T-cell (primary cell): ENCODE data around the gene CTNNA3. TPM values are rescaled to one million over a fixed set of nuclear protein-coding genes. Genes with fewer than 3 reads are reported as not detected.

Experiments
- ATAC-seq, 4 experiments: fragments of 200-7000 bp in 3 of 4; fragments of 150-1000 bp in 1 of 4; cut with Tn5 transposase; replicated peaks in 1 of 4; 1 replicate in 3 of 4; 2 replicates in 1 of 4; pipeline ENCODE4 v1.10.0; 2021; ENCODE audit warnings: moderate library complexity in 3 of 4, mild to moderate bottlenecking in 2 of 4, moderate number of reproducible peaks in 1 of 4
- CTCF ChIA-PET, 2 donors: fragments of 300-600 bp; sonication (Branson Sonifier 250); formaldehyde crosslinking; loops; one replicate each; lab custom pipeline; 2022; ENCODE audit warnings: antibody characterized with exemption in 2 of 2; lab: Charles Lee
- POLR2A ChIA-PET, 2 donors: fragments of 300-600 bp; sonication (Branson Sonifier 250); formaldehyde crosslinking; loops; one replicate each; lab custom pipeline; 2022; ENCODE audit warnings: antibody characterized with exemption in 2 of 2; lab: Charles Lee
- DNase-seq, 35 experiments: peaks; one replicate each; pipeline versions ENCODE4 v3.0.0 to v3.0.0-alpha.2; 2013 to 2023
- H3K27ac ChIP-seq: one replicate; pipeline ENCODE4 v1.5.1; 2013; ENCODE audit warnings: low read length
- H3K27me3 ChIP-seq, 2 experiments: replicated peaks in 1 of 2; 1 replicate in 1 of 2; 2 replicates in 1 of 2; pipeline versions ENCODE4 v1.6.1 to v1.7.0; 2013; ENCODE audit warnings: low read length in 1 of 2, mixed read lengths in 1 of 2; ENCODE audit not compliant: control insufficient read depth in 2 of 2, insufficient read depth in 2 of 2; ENCODE audit errors: extremely low read depth in 1 of 2
- H3K36me3 ChIP-seq, 2 donors: 1 replicate in 1 of 2; 2 replicates in 1 of 2; pipeline versions ENCODE4 v1.6.1 to v1.7.0; 2013; ENCODE audit warnings: low read length in 1 of 2; ENCODE audit not compliant: control insufficient read depth in 2 of 2, insufficient read depth in 1 of 2; ENCODE audit errors: extremely low read depth in 1 of 2
- H3K4me1 ChIP-seq, 2 experiments: 1 replicate in 1 of 2; 2 replicates in 1 of 2; pipeline versions ENCODE4 v1.6.1 to v1.7.0; 2013; ENCODE audit warnings: low read length in 2 of 2, mixed read lengths in 1 of 2; ENCODE audit not compliant: insufficient read depth in 2 of 2, control insufficient read depth in 1 of 2; ENCODE audit errors: extremely low read depth in 1 of 2
- H3K4me3 ChIP-seq, 2 donors: 1 replicate in 1 of 2; 2 replicates in 1 of 2; pipeline versions ENCODE4 v1.5.1 to v1.7.0; 2013; ENCODE audit warnings: mild to moderate bottlenecking in 2 of 2, low read length in 1 of 2, moderate library complexity in 1 of 2; ENCODE audit not compliant: control insufficient read depth in 1 of 2; ENCODE audit errors: extremely low read depth in 1 of 2
- H3K9me3 ChIP-seq: 2 replicates; pipeline ENCODE4 v1.7.0; 2013
- H3K27ac Mint-ChIP-seq, 2 donors: one replicate each; pipeline ENCODE4 v1.8.0; 2020 to 2021; ENCODE audit warnings: mild to moderate bottlenecking in 2 of 2, mixed read lengths in 2 of 2
- H3K27me3 Mint-ChIP-seq, 2 donors: one replicate each; pipeline ENCODE4 v1.8.0; 2021 to 2022; ENCODE audit warnings: mixed read lengths in 2 of 2
- H3K36me3 Mint-ChIP-seq: one replicate; pipeline ENCODE4 v1.8.0; 2021; ENCODE audit warnings: mixed read lengths
- H3K4me1 Mint-ChIP-seq, 3 donors: one replicate each; pipeline ENCODE4 v1.8.0; 2020 to 2022; ENCODE audit warnings: mixed read lengths in 3 of 3, mild to moderate bottlenecking in 1 of 3
- H3K4me3 Mint-ChIP-seq, 3 donors: one replicate each; pipeline ENCODE4 v1.8.0; 2020 to 2022; ENCODE audit warnings: mild to moderate bottlenecking in 3 of 3, mixed read lengths in 3 of 3, moderate library complexity in 3 of 3
- H3K9me3 Mint-ChIP-seq, 3 donors: one replicate each; pipeline ENCODE4 v1.8.0; 2020 to 2022; ENCODE audit warnings: mixed read lengths in 3 of 3
- WGBS: methylation state at CpG from one replicate; pipeline ENCODE4 v1.1.5; 2013; ENCODE audit warnings: missing lambda C conversion rate; ENCODE audit not compliant: insufficient coverage; 5-methylcytosine and 5-hydroxymethylcytosine counted together
- total RNA-seq, 35 experiments: library from RNA in 6 of 35; stranded (reverse) in 6 of 35; fragments of 120-200 nt in 1 of 35; gene quantifications; one replicate each; pipeline versions ENCODE4 v1.2.1 to v1.2.4 and lab custom pipeline; 2013 to 2026

The CTNNA3 gene
- total RNA-seq, 5 donors from 2014 or later (not counting 1 experiment from before 2014, with no cell fraction given): 0.88 TPM; not detected in 4

DNA sequence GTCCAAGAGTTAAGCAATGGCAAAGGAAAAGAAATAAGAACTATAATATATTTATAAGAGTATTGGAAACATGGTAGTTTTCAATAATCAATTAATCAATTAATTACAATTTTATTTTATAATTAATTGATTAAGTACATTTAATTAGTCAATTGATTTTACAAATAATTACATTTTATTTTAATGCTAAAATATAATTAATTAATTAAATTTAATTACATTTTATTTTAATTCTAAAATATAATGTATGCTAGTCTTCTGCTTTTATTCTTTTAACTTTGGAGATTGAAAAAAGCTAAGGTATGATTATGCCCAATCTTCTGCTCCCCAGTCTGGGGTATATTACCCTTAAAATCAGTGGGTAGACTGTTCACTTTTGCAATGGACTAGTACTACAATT is 1456.9 kb downstream of the CTNNA3 start:
- Mint-ChIP-seq H3K27me3 (no peaks in the 10 kb centered on the region), H3K27ac (no peak overlapping the region)
- no peak for ATAC-seq

GRCh38 chr10:66238343-66238742 is 1457.7 kb downstream of the CTNNA3 start:
- Histone ChIP-seq H3K27ac (no peak overlapping the region), H3K9me3 (no peaks in the 10 kb centered on the region), H3K4me3 (no peak overlapping the region), H3K4me1 (no peaks in the 10 kb centered on the region), H3K27me3 (no peaks in the 10 kb centered on the region), H3K36me3 (no peaks in the 10 kb centered on the region)
- Mint-ChIP-seq H3K27ac (no peak overlapping the region), H3K36me3 (no peaks in the 10 kb centered on the region), H3K4me1 (no peaks in the 10 kb centered on the region), H3K27me3 (no peaks in the 10 kb centered on the region), H3K4me3 (no peak overlapping the region), H3K9me3 (peaks cover 0 to 2% (median 0%) of the 10 kb centered on the region in 3 donors)
- WGBS: no CpG with 5 or more reads among the region's 2 CpGs
- ChIA-PET CTCF (no interaction called here), POLR2A (no interaction called here)
- ATAC-seq (no peak), DNase-seq (no peak)

More for the DNA sequence above, 1456.9 kb downstream of the CTNNA3 start:
- Histone ChIP-seq H3K36me3 (no peaks in the 10 kb centered on the region), H3K4me3 (no peak overlapping the region), H3K27ac (no peak overlapping the region), H3K4me1 (no peaks in the 10 kb centered on the region), H3K27me3 (no peaks in the 10 kb centered on the region), H3K9me3 (no peaks in the 10 kb centered on the region)
- H3K36me3 Mint-ChIP-seq: no peaks in the 10 kb centered on the region
- H3K4me3 Mint-ChIP-seq: no peak overlapping the region
- ChIA-PET POLR2A (no interaction called here), CTCF (no interaction called here)
- DNase-seq: no peak
- peaks cover 0 to 2% (median 2%) of the 10 kb centered on the region in 3 donors for H3K9me3 Mint-ChIP-seq
- no peaks in the 10 kb centered on the region for H3K4me1 Mint-ChIP-seq

DNA sequence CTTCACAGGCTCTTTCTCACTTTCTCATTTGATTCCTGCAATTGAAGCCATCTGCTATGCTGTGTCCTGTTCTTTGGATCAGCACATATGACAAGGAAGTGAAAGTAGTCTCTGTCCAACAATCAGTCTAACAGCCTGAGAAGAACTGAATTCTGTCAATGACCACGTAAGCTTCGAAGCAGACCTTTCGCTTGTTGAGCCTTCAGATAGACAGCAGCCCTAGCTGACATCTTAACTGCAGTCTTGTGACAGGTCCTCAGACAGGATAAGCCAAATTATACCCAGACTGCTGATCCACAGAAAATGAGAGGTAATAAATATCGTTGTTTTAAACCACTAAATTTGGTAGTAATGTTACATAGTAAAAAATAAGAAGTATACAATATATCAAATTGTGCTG is 1461.1 kb downstream of the CTNNA3 start:
- Mint-ChIP-seq H3K27ac (no peak overlapping the region), H3K36me3 (no peaks in the 10 kb centered on the region), H3K9me3 (peaks cover 2 to 10% (median 7%) of the 10 kb centered on the region in 3 donors), H3K4me1 (no peaks in the 10 kb centered on the region), H3K4me3 (no peak overlapping the region), H3K27me3 (no peaks in the 10 kb centered on the region)
- POLR2A ChIA-PET: interaction anchor here in 1 of 2 donors (0.6 kb wide), 1 partner anchor 160 kb away, joined by 3 read pairs; no protein-coding TSS in a partner anchor
- H3K36me3 ChIP-seq: no peaks in the 10 kb centered on the region
- H3K27me3 ChIP-seq: no peaks in the 10 kb centered on the region
- DNase-seq (no peak), ATAC-seq (no peak)
- H3K4me1 ChIP-seq: no peaks in the 10 kb centered on the region
- no peak overlapping the region for H3K4me3 ChIP-seq
- no peaks in the 10 kb centered on the region for H3K9me3 ChIP-seq
- CTCF ChIA-PET: no interaction called here
- H3K27ac ChIP-seq: no peak overlapping the region
- WGBS: 85% methylated on average over 3 of the region's 4 CpGs

DNA sequence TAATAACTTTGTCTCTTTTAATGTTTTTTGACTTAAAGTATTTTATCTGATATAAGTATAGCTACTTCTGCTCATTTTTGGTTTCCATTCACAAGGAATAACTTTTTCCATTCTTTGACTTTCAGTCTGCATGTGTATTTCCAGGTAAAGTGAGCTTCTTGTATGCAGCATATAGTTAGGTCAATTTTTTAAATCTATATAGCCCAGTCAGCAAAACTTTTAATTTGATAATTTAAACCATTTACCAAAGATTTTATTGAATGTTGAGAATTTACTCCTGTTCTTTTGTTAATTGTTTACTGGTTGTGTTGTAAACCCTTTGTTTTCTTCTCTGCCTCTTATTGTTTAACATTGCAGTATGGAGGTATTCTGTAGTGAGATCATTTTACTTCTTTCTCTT is 1467.1 kb downstream of the CTNNA3 start:
- Histone ChIP-seq H3K9me3 (peaks cover 2% of the 10 kb centered on the region), H3K4me1 (no peaks in the 10 kb centered on the region), H3K27ac (no peak overlapping the region), H3K36me3 (no peaks in the 10 kb centered on the region), H3K27me3 (no peaks in the 10 kb centered on the region), H3K4me3 (no peak overlapping the region)
- H3K4me3 Mint-ChIP-seq: no peak overlapping the region
- POLR2A ChIA-PET: no interaction called here
- no peak overlapping the region for H3K27ac Mint-ChIP-seq
- DNase-seq (no peak), ATAC-seq (no peak)
- H3K4me1 Mint-ChIP-seq: no peaks in the 10 kb centered on the region
- no peaks in the 10 kb centered on the region for H3K27me3 Mint-ChIP-seq
- peaks cover 12 to 34% (median 23%) of the 10 kb centered on the region in 3 donors for H3K9me3 Mint-ChIP-seq
- CTCF ChIA-PET: no interaction called here
- no peaks in the 10 kb centered on the region for H3K36me3 Mint-ChIP-seq

DNA sequence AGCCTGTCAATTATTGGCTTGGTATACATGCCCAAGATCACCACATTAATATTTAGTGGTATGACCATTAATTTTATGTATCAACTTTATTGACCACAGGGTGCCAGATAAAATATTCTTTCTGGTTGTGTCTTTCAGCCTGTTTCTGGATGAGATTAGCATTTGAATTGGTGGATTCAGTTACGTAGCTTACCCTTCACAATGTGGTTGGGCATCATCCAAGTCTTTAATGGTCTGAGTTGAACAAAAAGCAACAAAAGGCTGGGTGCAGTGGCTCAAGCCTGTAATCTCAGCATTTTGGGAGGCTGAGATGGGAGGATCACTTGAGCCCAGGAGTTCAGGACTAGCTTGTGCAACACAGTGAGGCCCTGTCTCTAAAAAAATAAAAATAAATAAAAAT is 1472.3 kb downstream of the CTNNA3 start:
- no peak overlapping the region for H3K4me3 ChIP-seq
- Mint-ChIP-seq H3K27me3 (no peaks in the 10 kb centered on the region), H3K27ac (no peak overlapping the region), H3K4me1 (no peaks in the 10 kb centered on the region), H3K4me3 (no peak overlapping the region), H3K9me3 (peaks cover 0 to 15% (median 7%) of the 10 kb centered on the region in 3 donors), H3K36me3 (no peaks in the 10 kb centered on the region)
- POLR2A ChIA-PET: no interaction called here
- DNase-seq: no peak
- H3K27me3 ChIP-seq: no peaks in the 10 kb centered on the region
- CTCF ChIA-PET: no interaction called here
- 80% methylated on average over 1 of the region's 1 CpG for WGBS
- no peaks in the 10 kb centered on the region for H3K4me1 ChIP-seq
- H3K36me3 ChIP-seq: no peaks in the 10 kb centered on the region
- no peak overlapping the region for H3K27ac ChIP-seq
- H3K9me3 ChIP-seq: no peaks in the 10 kb centered on the region
- ATAC-seq: no peak

DNA sequence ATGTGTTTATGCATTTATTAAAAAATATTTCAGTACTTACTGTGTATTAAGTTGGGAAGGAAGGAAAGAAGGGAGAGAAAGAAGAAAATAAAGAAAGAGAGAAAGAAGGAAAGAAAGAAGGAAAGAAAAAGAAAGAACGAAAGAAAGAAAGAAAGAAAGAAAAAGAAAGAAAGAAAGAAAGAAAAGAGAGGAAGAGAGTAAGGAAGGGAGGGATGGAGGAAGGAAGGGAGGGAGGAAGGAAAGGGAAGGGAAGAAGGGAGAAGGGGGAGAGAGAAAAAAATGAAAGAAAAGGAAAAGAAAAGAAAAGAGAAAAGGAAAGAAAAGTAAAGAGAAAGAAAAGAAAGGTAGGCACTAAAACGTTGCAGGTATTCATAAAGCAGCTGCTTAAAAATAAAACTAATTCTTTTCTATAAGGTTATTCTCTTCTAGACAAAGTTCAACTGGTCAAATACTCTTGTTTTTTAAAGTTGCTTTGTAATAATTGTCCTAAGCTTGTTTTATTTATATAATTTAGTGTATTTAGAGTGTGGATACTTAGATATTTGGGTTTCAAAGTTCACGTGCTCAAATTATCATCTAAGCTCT is 1473.4 kb downstream of the CTNNA3 start:
- Mint-ChIP-seq H3K4me1 (no peaks in the 10 kb centered on the region), H3K36me3 (no peaks in the 10 kb centered on the region), H3K4me3 (no peak overlapping the region), H3K27me3 (no peaks in the 10 kb centered on the region), H3K27ac (no peak overlapping the region), H3K9me3 (peaks cover 0 to 8% (median 4%) of the 10 kb centered on the region in 3 donors)
- Histone ChIP-seq H3K4me3 (no peak overlapping the region), H3K27me3 (no peaks in the 10 kb centered on the region), H3K4me1 (no peaks in the 10 kb centered on the region), H3K27ac (no peak overlapping the region), H3K36me3 (no peaks in the 10 kb centered on the region), H3K9me3 (no peaks in the 10 kb centered on the region)
- DNase-seq (no peak), ATAC-seq (no peak)
- WGBS: 55% methylated on average over 1 of the region's 3 CpGs
- ChIA-PET CTCF (no interaction called here), POLR2A (no interaction called here)
